Kasumi-1 (cell line): ENCODE results near the gene RAP2C.

ENCODE experiments used
- DNase-seq, 2 experiments: peaks; one replicate each; lab custom pipeline; 2025; lab: John Stamatoyannopoulos, UW

Gene RAP2C

DNA sequence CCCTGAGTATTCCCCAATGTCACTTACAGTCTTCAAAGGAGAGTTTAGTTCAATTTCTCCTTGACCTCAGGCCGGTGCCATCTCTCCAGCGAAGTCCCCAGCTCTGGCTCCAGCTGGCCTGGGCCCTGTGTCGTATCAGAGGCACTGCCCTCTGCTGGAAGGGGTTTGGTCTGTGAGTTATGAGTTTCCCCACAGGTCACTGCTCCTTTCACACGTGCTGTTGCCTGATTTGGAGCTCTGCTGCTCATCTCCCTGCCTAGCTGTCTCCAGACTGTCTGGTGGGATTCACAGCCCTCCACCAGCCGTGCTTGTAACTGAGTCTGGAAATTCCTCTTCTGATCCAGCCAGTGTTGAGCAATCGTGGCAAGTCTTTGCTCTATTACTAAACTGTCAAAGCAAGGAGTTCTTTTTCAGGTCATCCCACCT is at the start of gene RAP2C:
Gene RAP2C, minus strand, starts transcription at position 105 of the 426 bp plus-strand sequence. CDS start 2,179 bp downstream, outside the sequence.
- DNase-seq = peak; percentile 51 to 70

- no peak for DNase-seq
These were observed 48.1 kb upstream of the RAP2C start for GRCh38 chrX:132267392-132267791.

DNA sequence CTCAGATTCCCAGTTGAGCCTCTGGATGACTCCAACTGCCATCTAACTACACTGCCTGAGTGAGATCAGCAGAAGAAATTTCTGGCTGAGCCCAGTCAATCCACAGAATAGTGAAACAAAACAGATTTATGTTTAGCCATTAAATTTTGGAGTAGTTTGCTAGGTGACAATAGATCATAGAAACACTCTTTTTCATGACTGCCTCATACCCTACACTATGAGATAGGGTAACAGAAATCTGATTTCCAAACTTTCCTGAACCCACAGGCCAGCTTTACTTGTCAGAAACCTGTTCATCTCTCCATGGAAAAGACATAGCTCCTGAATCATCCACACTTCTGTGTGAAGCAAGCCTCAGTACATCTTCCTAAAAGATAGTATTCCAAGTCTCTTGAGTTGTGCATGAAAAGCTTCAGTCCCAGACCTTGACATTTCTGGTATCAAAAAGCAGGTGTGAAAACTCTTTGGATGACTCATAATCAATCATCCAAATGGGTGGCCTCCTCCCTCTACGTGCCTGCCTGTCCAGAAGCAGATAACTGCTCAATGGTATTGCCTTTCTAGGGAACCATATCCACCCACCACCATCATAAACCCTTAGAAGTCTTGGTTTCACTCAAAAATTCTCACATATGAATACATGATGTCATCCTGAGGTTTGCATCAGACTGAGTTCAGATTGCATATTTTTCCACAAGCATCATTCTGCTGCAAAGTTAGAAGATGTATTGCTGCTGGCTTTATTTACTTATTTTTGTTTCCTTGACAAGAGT is 47.5 kb upstream of the RAP2C start:
- DNase-seq = no peak

- no peak for DNase-seq
These were observed 43.9 kb upstream of the RAP2C start for GRCh38 chrX:132263127-132263526.

GRCh38 chrX:132258509-132258908 is 39.3 kb upstream of the RAP2C start:
- no peak for DNase-seq

- no peak for DNase-seq
These were observed 37.9 kb upstream of the RAP2C start for GRCh38 chrX:132257116-132257515.

DNA sequence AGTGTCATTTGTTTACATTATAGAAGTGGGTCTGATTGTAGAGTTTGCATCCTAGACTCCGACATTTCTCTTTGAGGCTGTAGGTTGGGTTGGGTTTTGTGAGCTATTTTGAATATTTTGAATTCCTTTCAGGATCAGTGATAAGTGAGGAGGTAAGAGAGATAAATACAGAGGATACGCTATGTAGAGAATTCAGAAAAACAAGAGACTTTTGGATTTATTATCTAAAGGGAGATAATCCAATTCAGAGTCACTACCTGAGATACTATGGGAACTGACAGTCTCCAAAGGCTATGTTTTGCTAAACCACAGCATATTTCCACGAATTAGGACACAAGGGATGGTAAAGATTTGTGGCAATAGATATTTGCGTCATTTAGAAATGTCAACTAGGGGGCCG is 16.9 kb upstream of the RAP2C start:
- DNase-seq = no peak

DNA sequence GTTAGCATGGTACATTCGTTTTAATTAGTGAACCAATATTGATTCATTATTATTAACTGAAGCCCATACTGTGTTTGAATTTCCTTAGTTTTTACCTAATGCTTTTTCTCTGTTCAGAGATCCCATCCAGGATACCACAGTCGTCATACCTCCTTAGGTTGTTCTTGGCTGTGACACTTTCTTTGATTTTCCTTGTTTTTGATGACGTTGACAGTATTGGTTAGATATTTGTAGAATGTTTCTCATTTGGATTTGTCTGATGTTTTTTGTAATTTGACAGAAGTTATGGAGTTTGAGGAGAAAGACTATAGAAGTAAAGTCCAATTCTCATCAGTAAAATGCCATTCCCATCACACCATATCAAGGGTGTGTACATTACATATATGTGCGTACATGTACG is 16.2 kb upstream of the RAP2C start:
- no peak for DNase-seq

GRCh38 chrX:132231587-132231986 is 12.3 kb upstream of the RAP2C start:
- peak in 1 of 2 experiments; percentile 7 for DNase-seq

- no peak for DNase-seq
These were observed 8.3 kb upstream of the RAP2C start for GRCh38 chrX:132227383-132228112.

DNA sequence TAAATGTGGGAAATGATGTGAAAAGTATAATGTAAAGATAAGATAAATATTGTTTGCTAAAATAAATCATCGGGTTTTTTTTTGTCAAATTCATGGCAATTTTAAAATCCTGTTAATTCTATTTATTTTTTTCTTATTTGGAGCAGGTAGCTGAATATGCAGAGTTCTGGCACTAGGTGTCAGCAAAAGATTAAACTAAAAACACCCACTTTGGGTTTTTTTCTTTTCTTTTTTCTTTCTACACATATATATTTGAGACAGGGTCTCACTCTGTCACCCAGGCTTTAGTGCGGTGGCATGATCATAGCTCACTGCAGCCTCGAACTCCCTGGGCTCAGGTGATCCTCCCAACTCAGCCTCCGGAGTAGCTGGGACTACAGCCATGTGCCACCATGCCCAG is 6.9 kb upstream of the RAP2C start:
- peak; percentile 22 for DNase-seq

GRCh38 chrX:132218100-132218812 is 991 bp downstream of the RAP2C start:
- DNase-seq = peak; percentile 62 to 65

DNA sequence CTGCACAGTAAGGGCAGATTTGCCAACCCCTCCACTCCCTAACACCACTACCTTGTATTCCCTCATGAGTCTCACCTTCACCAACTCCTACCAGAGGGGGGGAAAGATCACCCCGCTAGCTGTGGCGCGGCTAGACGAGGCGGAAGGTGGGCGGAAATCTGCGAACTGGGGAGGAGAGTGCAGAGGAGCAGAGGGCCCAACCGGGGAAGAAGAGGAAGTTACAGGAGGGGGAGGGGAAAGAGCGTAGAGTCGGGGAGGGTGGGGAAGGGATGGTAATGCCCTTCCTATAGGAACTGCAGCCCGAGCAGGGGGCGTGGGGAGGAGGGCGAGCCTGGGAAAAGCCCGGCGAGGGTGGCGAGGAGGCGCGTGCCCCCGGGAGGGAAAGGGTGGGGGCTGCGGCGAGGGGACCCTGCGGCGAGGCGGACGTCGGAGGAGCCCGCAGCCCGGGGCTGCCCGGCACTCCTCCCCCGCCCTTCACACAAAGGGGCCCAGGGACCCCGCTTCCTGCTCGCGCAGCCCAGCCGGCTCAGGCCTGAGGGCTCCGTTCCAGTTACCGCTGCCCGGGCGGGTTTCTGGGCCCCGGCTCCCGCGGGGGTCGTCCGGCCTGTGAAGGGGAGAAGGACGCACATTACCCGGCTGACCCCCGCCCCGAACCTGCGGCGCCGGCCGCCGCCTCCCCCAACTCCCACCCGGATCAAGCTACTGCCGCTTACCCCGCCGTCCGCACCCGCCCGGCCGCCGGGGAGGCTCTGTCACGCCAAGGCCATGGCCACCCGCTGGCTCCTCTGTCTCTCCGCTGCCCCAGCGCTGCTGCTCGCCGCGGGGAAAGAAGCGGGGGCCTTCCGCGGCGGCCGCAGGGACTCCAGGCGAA is 1.8 kb downstream of the RAP2C start:
- peak; percentile 87 to 89 for DNase-seq

DNA sequence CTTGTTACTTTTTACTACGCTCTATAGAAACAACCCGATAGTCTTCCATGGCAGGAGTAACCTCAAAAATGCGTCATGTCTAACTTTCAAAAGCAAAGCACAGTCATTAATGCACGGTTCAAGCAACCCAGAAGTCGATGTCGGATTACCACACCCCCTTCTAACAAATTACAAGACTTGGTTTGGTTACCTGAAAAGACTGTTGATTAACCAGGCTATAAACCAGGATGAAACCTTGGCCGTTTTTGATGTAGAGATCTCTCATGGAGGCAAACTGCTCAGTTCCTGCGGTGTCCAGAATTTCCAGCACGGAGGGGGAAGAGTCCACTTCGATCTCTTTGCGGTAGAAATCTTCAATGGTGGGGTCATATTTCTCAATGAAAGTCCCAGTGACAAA is 2.4 kb downstream of the RAP2C start:
- no peak for DNase-seq

DNA sequence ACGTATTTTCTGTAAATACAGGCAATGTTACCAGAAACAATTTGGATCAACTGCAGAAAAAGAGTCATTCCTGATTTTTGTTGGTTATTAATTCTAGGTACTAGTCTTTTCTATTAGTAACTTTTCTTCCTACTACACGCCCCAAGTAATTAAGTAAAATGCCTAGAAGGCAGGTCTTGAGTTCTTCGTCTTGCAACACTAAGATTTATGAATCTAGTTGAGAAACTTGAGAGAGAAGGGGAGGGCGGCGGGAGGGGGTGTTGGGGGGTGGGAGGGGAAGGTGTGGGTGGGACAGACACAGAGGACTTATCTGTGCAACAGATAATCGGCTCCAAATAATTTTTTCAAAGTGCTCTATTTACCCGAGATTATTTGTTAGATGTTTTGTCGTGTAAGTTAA is 3.0 kb downstream of the RAP2C start:
- peak in 1 of 2 experiments; percentile 5 for DNase-seq

GRCh38 chrX:132214518-132214917 is 4.7 kb downstream of the RAP2C start:
- no peak for DNase-seq

DNA sequence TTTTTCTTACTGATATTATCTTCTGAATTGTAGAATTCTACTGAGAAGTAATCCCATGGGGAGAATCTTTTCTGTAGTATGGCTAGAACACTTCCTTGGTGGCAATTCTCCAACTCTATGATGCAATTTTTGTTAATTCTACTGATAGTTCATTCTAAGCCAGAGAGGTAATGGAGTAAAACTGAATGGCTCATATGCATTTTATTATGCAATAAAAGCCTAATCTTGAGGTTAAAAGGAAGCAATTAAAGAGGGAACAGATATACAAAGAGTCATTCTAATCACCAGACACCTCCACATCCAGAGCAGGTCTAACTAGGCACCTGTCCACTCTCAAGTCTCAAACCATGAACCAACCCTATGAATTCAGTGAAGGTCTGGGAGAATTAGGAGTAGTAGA is 9.7 kb downstream of the RAP2C start:
- DNase-seq = peak in 1 of 2 experiments; percentile 7

- no peak for DNase-seq
These were observed 10.8 kb downstream of the RAP2C start for GRCh38 chrX:132208422-132208821.

DNA sequence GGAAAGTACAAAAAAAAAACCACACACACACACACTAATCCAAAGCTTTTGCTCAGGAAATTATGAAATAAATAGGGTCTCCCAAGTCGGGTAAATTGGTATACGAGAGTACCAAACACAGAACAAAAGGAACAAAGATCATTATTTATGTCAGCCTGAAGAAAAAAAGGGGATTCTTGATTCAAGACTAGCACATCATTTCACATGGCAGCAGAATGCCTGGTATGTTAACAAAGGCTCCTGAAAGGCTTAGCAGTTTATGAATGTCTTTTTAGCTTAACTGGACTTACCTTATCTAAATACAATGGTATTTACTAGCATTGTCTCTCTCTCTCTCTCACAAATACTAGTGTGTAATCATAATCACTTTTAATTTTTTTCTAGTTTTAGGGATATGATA is 11.3 kb downstream of the RAP2C start:
- no peak for DNase-seq

- DNase-seq = no peak
These were observed 13.0 kb downstream of the RAP2C start for GRCh38 chrX:132206259-132206658.

DNA sequence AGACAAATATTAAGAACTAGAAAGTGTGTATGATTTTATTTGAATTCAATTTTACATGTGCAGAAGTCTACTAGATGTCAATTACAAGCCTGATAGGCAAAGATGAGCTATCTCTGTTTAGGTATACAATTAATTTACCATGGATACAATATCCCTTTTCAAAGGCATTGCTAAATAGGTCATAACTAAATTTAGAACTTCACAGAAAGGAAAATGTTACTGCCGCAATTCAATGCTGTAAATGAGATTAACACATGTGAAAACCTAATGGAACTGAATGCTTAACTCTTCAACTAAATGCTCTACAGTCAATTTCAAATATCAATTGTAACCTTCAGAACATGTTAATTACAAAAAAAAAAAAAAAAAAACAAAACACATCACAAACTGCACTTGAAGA is 14.6 kb downstream of the RAP2C start:
- DNase-seq = no peak

GRCh38 chrX:132200976-132201375 is 18.3 kb downstream of the RAP2C start:
- DNase-seq = no peak
